Measurements from ENCODE around the gene HP1BP3. TPM values are rescaled to one million over a fixed set of nuclear protein-coding genes. Genes with fewer than 3 reads are reported as not detected.

Gene HP1BP3
- total RNA-seq, 1 experiment from 2014 or later = 251 TPM

DNA sequence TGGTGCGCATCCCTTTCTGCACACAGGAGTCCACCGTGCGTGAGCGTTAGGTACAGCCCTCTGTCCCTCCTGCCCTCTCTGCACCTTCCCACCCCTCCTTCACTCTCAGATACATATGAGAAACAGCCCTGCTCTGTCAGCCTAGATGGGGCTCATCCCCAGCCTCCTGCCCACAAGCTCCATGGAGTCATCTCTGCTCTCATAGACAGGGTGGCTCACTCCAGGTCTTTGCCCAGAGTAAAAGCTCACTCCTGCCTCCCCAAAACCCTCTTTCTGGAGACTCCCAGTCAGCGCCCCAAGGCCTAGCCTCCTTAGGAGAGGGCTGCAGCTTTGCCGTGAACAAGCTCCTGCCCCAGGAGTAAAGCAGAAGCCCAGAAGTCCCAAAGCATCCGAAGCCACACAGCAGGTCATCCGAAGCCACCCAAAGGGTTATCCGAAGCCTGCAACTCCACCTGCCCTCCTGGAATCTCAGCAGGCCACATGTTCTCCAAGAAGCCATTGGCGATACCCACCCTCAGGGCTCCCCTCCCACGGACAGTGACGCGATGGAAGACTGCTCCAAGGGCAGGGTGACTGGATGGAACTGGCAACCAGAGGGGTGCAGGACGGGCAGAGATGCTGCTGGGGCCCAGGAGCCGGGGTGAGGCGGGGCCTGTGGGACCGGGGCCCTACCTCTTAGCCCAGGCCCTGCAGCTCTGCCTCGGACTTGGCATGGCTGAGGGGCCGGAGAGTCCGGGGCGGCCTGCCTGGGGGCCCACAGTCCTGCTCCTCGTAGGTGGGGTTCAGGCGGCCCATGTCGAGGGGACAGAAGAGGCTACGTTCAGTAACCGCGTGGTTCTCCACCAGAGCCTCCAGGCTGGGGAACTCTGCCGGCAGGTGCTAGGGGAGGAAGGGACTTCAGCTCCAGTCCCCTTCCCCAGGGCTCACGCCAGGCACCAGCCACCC lies 65.7 kb downstream of the HP1BP3 start:
- no peaks in the 10 kb centered on the region for H3K79me2 ChIP-seq (ENCODE audit: low read depth)
- H2AFZ ChIP-seq = no peak overlapping the region
- H3K27ac ChIP-seq = no peak overlapping the region
- no peaks in the 10 kb centered on the region for H3K9me2 ChIP-seq (ENCODE audit: insufficient read depth)
- no peaks in the 10 kb centered on the region for H3K27me3 ChIP-seq (ENCODE audit: insufficient read depth, low read depth)
- intact Hi-C loops (cut with micrococcal nuclease; ENCODE audit: unreplicated experiment) = no loop called here
- H4K20me1 ChIP-seq (ENCODE audit: insufficient read depth) = no peaks in the 10 kb centered on the region
- no peaks in the 10 kb centered on the region for H3K9me3 ChIP-seq (ENCODE audit: insufficient read depth, low read depth)
- no peak overlapping the region for H3K4me2 ChIP-seq
- CTCF ChIA-PET = no interaction called here
- POLR2A ChIA-PET (ENCODE audit: unreplicated experiment) = no interaction called here
- DNase-seq = no peak
- TF ChIP-seq EZH2 (IDR thresholded peaks at IDR 0.05; ENCODE audit: low read depth) = no peak
- TF ChIP-seq, protein P1, sequence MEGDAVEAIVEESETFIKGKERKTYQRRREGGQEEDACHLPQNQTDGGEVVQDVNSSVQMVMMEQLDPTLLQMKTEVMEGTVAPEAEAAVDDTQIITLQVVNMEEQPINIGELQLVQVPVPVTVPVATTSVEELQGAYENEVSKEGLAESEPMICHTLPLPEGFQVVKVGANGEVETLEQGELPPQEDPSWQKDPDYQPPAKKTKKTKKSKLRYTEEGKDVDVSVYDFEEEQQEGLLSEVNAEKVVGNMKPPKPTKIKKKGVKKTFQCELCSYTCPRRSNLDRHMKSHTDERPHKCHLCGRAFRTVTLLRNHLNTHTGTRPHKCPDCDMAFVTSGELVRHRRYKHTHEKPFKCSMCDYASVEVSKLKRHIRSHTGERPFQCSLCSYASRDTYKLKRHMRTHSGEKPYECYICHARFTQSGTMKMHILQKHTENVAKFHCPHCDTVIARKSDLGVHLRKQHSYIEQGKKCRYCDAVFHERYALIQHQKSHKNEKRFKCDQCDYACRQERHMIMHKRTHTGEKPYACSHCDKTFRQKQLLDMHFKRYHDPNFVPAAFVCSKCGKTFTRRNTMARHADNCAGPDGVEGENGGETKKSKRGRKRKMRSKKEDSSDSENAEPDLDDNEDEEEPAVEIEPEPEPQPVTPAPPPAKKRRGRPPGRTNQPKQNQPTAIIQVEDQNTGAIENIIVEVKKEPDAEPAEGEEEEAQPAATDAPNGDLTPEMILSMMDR (conservative IDR thresholded peaks at IDR 0.05) = no peak
- no peaks in the 10 kb centered on the region for H3F3A ChIP-seq (ENCODE audit: insufficient read depth, low read depth)
- BruUV-seq (replicated peaks) = no TSS peak
- H3K4me3 ChIP-seq = no peak overlapping the region
- no peaks in the 10 kb centered on the region for H3K4me1 ChIP-seq (replicated peaks; ENCODE audit: insufficient read depth)
- no peaks in the 10 kb centered on the region for H3K36me3 ChIP-seq (ENCODE audit: low read depth)

DNA sequence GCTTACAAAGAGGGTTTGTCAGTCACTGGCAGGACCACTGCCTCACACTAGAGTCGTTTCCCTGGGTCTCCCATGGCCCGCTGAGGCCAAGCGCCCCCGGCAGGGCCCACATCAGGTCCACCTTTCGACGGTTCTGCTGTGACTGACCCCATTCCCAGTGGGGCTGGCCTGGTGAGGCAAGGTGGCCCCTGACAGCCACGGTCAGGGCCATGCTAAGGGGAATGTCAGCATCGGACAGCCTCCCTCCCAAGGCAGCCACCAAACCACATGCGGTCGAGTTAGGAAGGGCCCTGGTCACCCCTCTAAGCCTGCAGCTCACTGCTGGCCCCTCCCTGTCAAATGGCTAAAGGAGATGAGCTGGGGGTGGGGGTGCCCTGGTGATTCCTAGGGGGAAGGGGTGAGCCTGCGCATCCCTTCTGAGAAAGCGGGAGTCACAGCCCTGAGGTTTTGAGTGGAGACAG lies 66.4 kb downstream of the HP1BP3 start:
- ChIA-PET CTCF (no interaction called here), POLR2A (ENCODE audit: unreplicated experiment) (no interaction called here)
- no peak overlapping the region for H2AFZ ChIP-seq
- no peaks in the 10 kb centered on the region for H3K9me3 ChIP-seq (ENCODE audit: insufficient read depth, low read depth)
- no peaks in the 10 kb centered on the region for H3K4me1 ChIP-seq (replicated peaks; ENCODE audit: insufficient read depth)
- H3K4me2 ChIP-seq = no peak overlapping the region
- intact Hi-C loops (cut with micrococcal nuclease; ENCODE audit: unreplicated experiment) = no loop called here
- no peaks in the 10 kb centered on the region for H3K79me2 ChIP-seq (ENCODE audit: low read depth)
- no peaks in the 10 kb centered on the region for H3K27me3 ChIP-seq (ENCODE audit: insufficient read depth, low read depth)
- H3K27ac ChIP-seq = no peak overlapping the region
- no peaks in the 10 kb centered on the region for H4K20me1 ChIP-seq (ENCODE audit: insufficient read depth)
- H3F3A ChIP-seq (ENCODE audit: insufficient read depth, low read depth) = no peaks in the 10 kb centered on the region
- no TSS peak for BruUV-seq (replicated peaks)
- H3K9me2 ChIP-seq (ENCODE audit: insufficient read depth) = no peaks in the 10 kb centered on the region
- no peaks in the 10 kb centered on the region for H3K36me3 ChIP-seq (ENCODE audit: low read depth)
- no peak overlapping the region for H3K4me3 ChIP-seq
- TF ChIP-seq, protein P1 (conservative IDR thresholded peaks at IDR 0.05) = no peak
- TF ChIP-seq EZH2 (IDR thresholded peaks at IDR 0.05; ENCODE audit: low read depth) = no peak
- DNase-seq = no peak

- Histone ChIP-seq H3K4me2 (no peak overlapping the region), H4K20me1 (ENCODE audit: insufficient read depth) (no peaks in the 10 kb centered on the region), H3K27me3 (ENCODE audit: insufficient read depth, low read depth) (no peaks in the 10 kb centered on the region), H3K4me3 (no peak overlapping the region), H3K27ac (no peak overlapping the region), H3F3A (ENCODE audit: insufficient read depth, low read depth) (no peaks in the 10 kb centered on the region), H3K4me1 (replicated peaks; ENCODE audit: insufficient read depth) (no peaks in the 10 kb centered on the region), H2AFZ (no peak overlapping the region), H3K79me2 (ENCODE audit: low read depth) (no peaks in the 10 kb centered on the region), H3K9me3 (ENCODE audit: insufficient read depth, low read depth) (no peaks in the 10 kb centered on the region), H3K36me3 (ENCODE audit: low read depth) (no peaks in the 10 kb centered on the region), H3K9me2 (ENCODE audit: insufficient read depth) (no peaks in the 10 kb centered on the region)
- POLR2A ChIA-PET (ENCODE audit: unreplicated experiment) = no interaction called here
- TF ChIP-seq, protein P1 (conservative IDR thresholded peaks at IDR 0.05) = no peak
- no peak for TF ChIP-seq EZH2 (IDR thresholded peaks at IDR 0.05; ENCODE audit: low read depth)
- BruUV-seq (replicated peaks) = no TSS peak
- no peak for DNase-seq
- intact Hi-C loops (cut with micrococcal nuclease; ENCODE audit: unreplicated experiment) = no loop called here
- CTCF ChIA-PET = no interaction called here
Observed at GRCh38 chr1:20719871-20720620, 67.1 kb downstream of the HP1BP3 start.

Measured in PC-9 (cell line).